Activated CD4-positive, CD25-positive, alpha-beta regulatory T cell treated with anti-CD3 and anti-CD28 coated beads, Interleukin-2, amount 50 U/mL, for 72 hours (primary cell): ENCODE data around the gene ZNF135.

Experiments
- DNase-seq: peaks from one replicate; pipeline ENCODE4 v3.0.0; 2021

Gene ZNF135

GRCh38 chr19:58047672-58048071, 11.4 kb upstream of the ZNF135 start:
- no peak for DNase-seq

GRCh38 chr19:58052256-58052655, 6.8 kb upstream of the ZNF135 start:
- DNase-seq = no peak

- no peak for DNase-seq
These were observed 5.5 kb upstream of the ZNF135 start for GRCh38 chr19:58053480-58054156.

- no peak for DNase-seq
These were observed 3.9 kb upstream of the ZNF135 start for GRCh38 chr19:58054901-58055874.

- no peak for DNase-seq
These were observed 2.8 kb upstream of the ZNF135 start for GRCh38 chr19:58056261-58056660.

- DNase-seq = no peak
These were observed 2.2 kb upstream of the ZNF135 start for GRCh38 chr19:58056861-58057260.

- DNase-seq = no peak
These were observed 615 bp upstream of the ZNF135 start for GRCh38 chr19:58058467-58058866.

- no peak for DNase-seq
These were observed 593 bp downstream of the ZNF135 start for GRCh38 chr19:58059671-58060078.

GRCh38 chr19:58060231-58060630, 1.1 kb downstream of the ZNF135 start:
- no peak for DNase-seq

GRCh38 chr19:58063712-58064111, 4.6 kb downstream of the ZNF135 start:
- no peak for DNase-seq

GRCh38 chr19:58067240-58067912, 8.3 kb downstream of the ZNF135 start:
- DNase-seq = no peak

- DNase-seq = no peak
These were observed 20.7 kb downstream of the ZNF135 start for GRCh38 chr19:58079792-58080191.

- no peak for DNase-seq
These were observed 23.9 kb downstream of the ZNF135 start for GRCh38 chr19:58083021-58083420.

- no peak for DNase-seq
These were observed 25.7 kb downstream of the ZNF135 start for GRCh38 chr19:58084596-58085347.

GRCh38 chr19:58085348-58085875, 26.3 kb downstream of the ZNF135 start:
- DNase-seq = no peak

GRCh38 chr19:58086825-58087710, 28.0 kb downstream of the ZNF135 start:
- no peak for DNase-seq

- no peak for DNase-seq
These were observed 29.5 kb downstream of the ZNF135 start for GRCh38 chr19:58088521-58089052.

GRCh38 chr19:58089846-58090245, 30.8 kb downstream of the ZNF135 start:
- no peak for DNase-seq

GRCh38 chr19:58091251-58091995, 32.3 kb downstream of the ZNF135 start:
- no peak for DNase-seq

- no peak for DNase-seq
These were observed 34.0 kb downstream of the ZNF135 start for GRCh38 chr19:58093071-58093470.
